Stimulated activated CD4-positive, alpha-beta T cell treated with anti-CD3 and anti-CD28 coated beads, Interleukin-1b, Interleukin-23, amount 100 ng/mL, for 24 hours (primary cell): ENCODE measurements around the gene SLC25A21.
"Not testable (repeated sequence)": the region's sequence is repeated elsewhere in the genome, so short reads cannot be mapped to it uniquely, and the experiment has no call there.

Experiments
- DNase-seq, 4 experiments: peaks; one replicate each; pipeline ENCODE4 v3.0.0-alpha.2; 2020; ENCODE audit warnings: low read depth in 4 of 4, low spot score in 1 of 4

SLC25A21 gene

DNA sequence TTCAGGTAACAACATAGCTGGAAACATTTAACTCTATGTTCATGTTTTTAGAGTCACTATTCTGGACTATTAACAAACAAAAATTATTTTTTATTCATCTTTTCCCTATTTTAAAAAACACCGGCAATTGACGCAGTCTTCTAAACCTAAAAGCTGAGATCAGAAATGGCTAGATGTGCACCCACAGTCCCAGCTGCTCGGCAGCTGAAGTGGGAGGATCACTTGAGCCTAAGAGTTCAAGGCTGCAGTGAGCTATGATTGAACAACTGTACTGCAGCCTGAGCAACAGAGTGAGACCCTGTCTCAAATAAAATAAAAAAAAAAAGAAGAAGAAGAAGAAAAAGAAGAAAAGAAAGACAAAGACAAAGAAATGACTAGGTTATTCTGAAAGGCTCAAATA, 446.3 kb downstream of the SLC25A21 start:
- no peak for DNase-seq

DNA sequence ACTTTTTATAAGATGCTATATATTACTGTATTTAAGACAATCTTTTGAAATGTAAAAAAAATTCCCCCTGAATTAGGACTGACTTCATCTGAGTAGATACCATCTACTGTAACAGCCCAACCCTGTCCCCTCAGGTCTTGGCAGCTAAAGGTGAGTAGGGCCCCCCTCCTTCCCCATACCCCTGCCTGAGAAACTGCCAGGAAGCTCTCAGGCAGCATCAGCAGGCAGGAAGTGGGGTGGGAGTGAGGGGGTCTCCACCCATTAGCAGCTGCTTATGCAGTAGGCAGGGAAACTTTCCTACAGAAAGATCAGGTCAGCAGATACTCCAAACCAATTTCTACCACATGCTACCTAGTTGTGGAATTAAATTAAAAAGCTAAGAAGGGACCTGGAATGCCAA, 448.2 kb downstream of the SLC25A21 start:
- DNase-seq = no peak

DNA sequence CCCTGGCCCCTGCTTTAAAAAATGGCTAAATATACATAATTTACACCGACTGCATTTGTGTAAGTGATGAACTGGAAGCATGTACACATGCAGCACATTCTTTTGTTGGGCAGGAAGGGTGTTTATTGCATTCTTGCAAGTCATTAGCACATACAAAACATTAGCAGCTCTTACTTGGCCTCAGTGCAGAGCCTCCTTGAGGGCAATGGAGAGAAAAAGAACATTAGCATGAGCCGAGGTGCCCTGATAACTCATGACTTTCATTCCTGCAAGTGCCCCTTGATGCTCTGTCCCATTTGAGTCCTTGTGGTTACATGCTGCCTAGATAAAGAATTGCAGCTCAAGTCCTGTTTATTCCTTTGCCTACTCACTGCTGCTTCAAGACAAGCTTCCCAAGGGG, 448.9 kb downstream of the SLC25A21 start:
- DNase-seq = no peak

DNA sequence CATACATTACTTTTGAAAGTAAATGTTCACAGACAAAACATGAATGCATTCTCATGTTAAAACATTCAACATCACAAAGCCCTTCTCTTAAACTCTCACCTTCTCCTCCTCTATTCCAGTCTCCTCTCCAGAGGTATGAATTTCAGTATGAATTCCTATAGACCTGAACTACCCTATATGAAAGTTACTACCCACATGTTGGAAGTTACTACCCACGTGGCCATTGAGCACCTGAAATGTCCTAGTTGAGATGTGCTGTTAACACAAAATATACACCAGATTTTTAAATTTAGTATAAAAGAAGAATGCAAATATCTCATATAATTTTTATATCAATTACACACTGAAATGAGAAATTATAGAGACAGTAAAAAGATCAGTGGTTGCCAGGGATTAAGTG, 450.5 kb downstream of the SLC25A21 start:
- no peak for DNase-seq

DNA sequence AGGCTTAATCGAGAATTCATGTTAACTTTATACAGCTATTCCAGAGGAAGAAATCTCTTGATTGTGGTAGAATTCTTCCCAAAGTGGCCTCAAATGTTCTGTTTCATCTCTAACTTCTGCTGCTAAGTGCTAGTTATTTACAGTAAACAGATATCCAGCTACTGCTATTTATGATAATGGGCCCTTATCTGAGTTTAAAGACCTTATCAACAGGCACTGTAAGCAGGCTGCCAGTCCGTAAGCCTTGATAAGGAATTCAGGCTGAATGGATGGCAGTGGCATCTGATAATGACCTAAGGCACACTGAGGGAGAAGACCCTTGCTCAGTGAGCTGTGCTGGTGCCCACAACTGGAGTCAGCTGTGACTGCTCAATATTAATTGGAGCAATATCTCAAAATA, 451.7 kb downstream of the SLC25A21 start:
- DNase-seq = no peak

DNA sequence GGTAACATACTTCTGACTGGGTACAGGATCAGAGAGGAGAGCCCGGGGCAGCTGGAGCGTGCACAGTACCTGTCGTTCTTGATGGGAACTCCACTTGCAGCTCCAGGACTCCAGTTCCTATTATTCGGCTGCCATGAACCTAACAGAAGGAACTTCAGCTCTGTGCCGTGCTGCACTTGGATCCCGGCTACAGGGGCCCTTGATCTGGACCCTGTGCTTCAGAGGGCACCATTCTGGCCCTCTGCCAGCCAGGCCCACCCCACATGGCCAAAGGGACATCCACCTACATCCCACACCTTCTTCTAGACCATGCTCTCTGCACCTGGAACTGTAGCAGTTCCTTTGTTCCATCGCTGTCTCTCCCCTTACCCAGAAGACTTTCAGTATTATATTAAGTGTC, 452.6 kb downstream of the SLC25A21 start:
- no peak for DNase-seq

DNA sequence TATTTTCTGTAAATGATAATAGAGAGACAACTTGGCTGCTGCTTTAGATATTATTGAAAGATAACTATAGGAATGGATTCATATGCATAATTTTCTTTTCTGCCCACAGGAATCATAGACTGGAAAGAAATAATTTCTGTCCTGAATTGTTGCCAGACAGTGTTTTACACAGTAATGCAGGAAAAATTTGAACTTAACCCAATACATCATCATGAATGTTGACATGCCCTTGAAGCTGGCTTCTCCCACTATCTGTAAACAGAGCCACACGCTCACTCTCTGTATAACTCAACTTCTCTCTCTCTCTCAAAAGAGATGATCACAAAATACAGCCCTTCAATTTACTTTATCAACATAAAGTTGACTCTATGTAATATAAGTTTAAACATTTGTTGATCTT, 454.2 kb downstream of the SLC25A21 start:
- no peak for DNase-seq

DNA sequence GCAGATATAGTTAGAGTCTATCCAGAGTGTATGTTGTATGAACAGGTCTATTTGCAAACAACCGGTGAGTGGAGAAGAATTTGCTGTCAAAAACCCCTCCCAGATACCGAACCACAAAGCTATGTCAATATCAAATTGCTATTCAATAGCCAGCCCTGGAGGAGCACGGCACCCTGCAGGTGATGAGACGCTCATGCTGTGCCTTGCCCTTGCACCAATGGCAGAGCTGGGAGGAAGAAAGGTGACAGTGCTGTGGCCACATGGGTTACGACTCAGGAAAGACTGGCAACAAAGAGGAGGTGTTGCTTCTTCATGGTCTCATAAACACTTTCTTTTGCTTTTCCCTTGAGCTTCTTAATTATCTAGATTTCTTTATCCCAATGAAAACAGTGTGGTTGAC, 455.0 kb downstream of the SLC25A21 start:
- DNase-seq = no peak

DNA sequence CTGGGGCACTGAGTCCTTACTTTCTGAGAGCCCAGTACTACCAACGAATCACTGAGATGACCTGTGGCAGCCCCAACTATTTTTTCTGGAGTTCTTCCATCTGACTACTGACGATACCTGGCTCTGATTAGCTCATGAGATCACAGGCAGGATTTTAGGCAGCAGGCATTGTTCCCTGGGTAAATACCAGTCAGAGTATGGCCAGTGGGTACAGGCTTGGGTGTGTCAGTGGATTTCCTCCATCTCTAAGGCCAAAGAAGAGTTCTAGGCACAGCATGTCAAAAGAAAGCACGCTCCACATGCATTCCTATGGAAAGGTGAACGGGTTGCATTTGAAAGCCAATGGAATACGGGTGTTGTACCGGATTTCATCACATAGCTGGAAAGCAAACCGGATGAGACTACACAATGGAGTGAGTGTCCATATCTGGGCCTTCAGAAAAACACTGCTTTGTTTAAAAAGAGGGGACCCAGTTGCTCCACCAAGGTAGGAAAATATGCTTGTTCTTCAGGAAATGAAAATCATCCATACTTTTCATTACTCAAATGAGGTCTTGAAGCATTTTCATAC, 455.7 kb downstream of the SLC25A21 start:
- no peak for DNase-seq

DNA sequence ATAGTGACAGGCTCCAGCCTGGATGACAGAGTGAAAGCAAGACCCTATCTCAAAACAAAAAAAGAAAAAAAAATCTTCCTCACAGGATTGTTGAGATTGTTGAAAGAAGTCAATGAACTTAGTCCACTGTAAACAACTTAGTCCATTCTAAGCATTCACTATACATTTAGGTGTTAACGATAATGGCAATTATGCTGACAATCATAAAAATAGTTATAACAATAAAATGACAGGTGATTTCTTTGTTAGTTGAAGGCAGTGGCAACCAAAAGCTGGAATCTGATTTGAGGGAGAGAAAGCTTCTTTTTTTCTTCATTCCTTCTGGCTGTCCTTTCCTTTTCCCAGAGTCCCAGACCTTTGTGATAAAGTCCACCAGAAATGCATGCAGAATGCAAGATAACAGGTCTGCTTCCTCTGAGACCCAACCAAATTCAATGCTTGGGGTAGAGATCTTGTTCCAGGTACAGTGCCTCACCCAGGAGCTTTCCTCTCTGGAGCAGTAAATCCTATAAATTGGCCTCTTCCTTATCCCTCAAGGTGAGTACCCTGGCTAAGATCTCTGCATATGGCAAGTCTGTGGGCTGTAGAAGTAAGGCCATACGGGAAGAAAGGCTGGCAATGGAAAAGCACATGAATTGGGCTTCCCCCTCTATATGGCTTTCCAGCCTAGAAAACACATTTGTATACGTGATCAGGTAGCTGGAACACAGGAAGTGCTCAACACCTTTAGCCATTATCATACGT, 458.3 kb downstream of the SLC25A21 start:
- DNase-seq = no peak

DNA sequence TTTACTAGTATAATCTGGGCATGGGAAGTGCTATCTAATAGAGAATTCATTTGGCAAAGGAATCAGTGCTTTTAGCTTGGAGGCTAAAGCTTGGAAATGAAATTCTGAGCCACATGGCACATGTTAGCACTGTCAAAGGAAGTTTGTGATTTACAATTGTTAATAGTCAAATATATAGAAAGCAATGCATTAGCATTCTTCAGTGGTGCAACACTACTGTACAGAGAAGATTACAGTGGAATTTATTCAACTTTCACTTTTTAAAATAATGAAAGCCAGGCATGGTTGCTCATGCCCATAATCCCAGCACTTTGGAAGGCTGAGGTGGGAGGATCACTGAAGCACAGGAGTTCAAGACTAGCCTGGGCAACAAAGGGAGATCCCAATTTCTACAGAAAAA, 464.8 kb downstream of the SLC25A21 start:
- DNase-seq = no peak

DNA sequence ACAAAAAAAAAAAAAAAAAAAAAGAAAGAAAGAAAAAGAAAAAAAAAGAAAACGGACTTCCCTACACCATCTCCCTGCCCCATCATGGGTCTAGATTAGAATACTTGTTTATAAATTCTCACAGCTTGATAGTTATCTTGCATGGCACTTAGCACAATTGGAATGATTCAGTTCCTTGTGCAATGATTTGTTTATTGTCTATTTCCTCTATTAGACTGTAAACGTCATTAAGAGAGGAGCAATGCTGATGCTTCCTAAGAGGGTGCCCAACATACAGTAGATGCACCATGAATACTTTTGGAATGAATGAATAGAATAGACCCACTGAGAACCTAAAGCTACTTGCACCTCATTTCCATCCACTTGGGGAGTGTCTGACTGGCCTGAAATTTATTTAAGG, 469.9 kb downstream of the SLC25A21 start:
- no peak for DNase-seq

DNA sequence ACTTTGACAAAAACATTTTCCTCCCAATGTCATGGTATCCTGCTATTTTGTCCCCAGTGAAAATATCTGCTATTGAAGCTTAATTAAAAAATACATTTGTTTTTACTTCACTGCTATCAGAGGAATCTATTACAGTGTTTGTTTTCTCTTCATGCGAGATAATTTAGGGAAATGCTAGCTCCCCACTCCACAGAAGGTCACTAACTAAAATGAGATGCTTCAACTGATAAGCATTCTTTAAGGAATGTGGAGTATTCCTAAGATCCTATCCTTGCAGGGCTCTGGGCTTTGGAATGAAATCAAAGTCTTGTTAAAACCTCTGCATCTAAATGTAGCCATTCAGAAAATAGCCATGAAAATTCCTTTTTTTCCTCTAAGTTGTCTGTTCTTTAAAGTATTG, 471.3 kb downstream of the SLC25A21 start:
- DNase-seq = no peak

DNA sequence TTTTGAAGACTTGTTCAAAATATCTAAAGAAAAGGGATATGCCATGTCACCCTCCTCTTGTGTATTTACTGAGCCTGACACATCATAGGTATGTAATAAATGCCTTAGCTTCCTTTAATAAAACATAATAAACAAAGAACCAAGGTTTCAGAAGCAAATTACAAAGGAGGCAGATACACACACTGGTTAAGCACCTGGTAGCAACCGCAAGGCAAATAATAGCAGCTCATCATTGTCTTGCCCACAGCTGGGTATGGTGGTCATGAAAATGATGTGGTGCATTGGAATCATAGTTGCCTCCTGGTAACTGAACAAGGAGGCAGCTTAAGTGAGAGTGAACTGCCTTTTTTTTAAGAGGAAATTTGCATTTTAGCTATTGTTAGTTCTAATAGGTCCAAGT, 471.8 kb downstream of the SLC25A21 start:
- no peak for DNase-seq

DNA sequence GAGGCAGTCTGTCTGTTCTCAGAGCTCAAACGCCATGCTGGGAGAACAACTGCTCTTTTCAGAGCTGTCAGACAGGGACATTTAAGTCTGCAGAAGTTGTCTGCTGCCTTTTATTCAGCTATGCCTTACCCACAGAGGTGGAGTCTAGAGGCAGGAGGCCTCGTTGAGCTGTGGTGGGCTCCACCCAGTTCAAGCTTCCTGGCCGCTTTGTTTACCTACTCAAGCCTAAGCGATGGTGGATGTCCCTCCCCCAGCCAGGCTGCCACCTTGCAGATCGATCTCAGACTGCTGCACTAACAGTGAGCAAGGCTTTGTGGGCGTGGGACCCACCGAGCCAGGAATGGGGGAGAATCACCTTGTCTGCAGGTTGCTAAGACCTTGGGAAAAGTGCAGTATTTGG, 473.0 kb downstream of the SLC25A21 start:
- DNase-seq = not testable (repeated sequence)

DNA sequence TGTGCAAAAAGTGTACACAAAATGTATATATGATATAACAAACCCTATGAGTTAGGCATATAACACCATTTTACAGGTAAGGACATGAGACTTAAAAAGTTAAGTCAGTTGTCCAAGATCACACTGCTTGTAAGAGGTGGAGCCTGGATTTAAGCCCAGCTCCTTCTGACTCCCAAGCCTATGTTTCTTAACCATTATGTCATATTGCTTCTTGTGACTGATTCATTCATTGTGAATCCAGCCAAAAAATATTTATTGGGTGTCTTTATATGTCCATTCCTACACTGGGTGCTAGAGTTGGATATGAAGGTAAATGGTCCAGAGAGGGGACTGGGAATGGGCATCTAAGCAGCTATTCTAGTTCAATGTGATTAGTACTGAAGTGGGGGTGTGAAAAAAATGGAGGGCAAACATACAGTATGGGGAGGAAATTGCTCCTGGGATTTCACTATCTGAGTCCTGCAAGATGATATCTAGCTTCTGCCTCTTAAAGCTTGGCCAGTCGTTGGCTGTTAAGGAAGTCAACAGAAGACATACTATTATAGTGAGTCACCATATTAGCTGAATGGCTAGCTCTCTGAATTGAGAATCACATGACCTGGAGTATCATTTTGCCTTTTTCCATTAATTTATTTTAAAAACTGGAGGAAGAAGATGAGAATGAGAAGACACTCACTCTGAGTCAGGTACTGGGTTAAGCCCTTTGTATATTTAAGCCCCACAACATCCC, 481.9 kb downstream of the SLC25A21 start:
- no peak for DNase-seq

DNA sequence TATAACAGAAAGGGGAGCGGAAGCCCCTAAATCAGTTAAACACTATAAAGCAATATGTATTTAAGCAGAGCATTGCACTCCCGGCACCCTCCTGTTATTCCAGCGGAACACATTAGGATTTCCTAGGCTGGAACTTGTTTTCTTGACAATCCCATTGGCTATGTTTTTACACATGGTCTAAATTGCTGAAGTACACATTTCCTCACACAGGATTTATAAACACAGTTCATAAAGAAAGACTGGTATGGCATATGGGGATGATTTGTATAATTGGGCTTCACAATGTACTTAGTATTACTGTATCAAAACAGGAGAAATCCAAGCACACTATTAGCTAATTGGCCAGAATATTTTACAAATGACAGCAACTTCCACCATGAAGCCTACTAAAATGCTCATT, 487.5 kb downstream of the SLC25A21 start:
- no peak for DNase-seq

DNA sequence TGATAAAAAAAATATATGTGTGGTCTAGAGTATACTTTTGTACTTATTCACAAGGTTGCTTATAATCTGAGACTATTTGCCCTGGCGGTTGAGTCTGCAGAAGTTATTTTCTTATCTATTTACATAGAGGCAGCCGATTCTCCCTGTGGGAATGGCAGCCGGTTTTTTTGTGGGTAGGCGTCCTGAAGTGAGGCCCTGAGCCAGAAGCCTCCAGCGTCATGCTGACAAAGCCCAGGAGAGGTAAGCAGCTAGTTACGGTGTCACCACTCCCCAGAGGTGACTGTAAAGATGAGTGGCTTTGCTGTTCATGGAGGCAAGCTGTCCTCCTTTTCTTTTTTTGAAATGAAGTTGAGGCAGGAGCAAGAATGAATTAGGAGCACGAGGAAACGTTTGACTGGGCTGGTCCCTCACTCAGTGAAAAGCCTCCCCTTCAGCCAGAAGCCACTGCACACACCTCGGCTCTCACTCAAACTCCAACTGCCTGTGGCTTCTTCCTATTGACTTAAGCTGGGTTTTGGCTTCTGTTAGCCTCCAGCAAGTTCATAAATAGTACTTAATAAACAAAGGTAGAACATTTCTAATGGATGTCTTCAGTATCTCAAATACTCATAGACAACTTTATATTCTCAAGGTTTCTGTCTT, 489.2 kb downstream of the SLC25A21 start:
- DNase-seq = no peak

DNA sequence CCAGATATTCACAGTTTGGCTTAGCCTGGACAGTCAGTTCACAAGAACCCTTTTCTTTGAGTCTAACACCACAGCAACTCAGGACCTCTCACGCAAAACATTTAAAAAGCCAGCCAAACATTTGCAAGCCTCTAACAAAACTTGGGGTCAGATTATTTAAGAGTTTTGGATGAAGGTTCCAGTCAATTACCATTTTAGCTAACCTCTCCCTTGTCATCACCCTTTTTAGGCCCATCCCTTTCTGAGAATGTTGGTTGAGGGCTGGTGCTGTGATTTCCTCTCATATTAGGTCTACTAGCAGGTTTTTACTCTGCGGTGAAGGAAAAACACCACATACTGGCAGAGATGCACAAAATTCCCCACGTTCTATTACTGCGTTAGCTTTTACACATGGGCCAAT, 490.1 kb downstream of the SLC25A21 start:
- DNase-seq = no peak

DNA sequence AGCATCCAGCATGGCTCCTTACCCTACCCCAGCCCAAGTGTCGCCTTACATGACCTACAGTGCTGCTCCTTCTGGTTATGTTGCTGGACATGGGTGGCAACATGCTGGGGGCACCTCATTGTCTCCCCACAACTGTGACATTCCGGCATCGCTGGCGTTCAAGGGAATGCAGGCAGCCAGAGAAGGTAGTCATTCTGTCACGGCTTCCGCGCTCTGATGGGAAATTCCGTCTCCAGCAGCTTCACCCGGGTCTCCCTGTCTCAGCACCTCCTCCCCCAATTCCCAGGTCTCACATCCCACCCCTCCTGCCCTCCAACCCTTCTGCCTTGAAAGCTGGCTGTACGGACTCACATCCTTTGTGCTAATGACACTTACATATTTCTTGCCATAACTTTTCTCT, 496.2 kb downstream of the SLC25A21 start:
- no peak for DNase-seq

DNA sequence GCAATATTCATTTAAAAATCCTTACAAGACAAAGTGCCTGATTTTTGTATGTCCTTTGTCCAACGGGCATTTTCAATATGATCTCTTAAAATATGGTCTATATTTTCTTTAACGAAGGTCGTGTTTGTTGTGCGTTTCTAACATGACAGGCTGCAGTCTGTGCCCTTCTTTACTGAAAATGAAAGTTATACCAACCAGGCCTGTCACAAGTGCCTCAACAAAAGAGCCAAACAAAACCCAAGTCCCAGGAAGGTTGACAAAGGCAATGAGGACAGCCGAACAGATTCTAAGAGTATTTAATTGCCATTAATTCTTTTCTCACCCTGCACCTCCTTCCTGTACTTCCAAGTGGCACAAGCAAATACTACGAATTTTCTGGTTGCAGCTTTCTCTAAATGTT, 496.8 kb downstream of the SLC25A21 start:
- DNase-seq = no peak

DNA sequence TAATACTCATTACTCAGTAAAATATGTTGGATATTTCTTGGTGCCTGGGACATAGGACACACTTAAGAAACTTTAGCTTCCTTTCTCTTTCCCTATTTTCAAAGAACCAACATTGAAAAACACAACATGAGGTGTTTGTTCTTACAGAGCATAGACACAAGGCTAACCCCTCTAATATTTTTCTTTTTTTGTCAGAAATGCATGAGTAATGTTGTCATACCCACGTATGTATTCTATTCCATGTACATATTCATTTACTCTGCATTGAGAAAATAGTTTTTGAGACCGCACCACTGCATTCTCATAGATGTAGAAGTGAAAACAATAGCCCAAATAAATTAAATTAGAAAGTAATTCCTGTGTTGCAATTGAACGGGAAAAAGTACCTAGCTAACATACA, 497.7 kb downstream of the SLC25A21 start:
- no peak for DNase-seq
